HG02981 (cell line): ENCODE measurements around the gene SYPL1.

Source experiments
- ATAC-seq: cut with Tn5 transposase; IDR thresholded peaks from one replicate; pipeline ENCODE4 v1.9.1; 2021; ENCODE audit warnings: mild to moderate bottlenecking, moderate library complexity; ENCODE audit not compliant: unreplicated experiment

The SYPL1 gene

GRCh38 chr7:106095634-106096033, 16.5 kb downstream of the SYPL1 start:
- ATAC-seq, result no peak

- no peak for ATAC-seq
Measured at GRCh38 chr7:106094780-106095179, 17.3 kb downstream of the SYPL1 start.

GRCh38 chr7:106092204-106092603, 19.9 kb downstream of the SYPL1 start:
- no peak for ATAC-seq

- ATAC-seq, result peak; percentile 99
Measured at GRCh38 chr7:106089647-106090046, 22.5 kb downstream of the SYPL1 start.

GRCh38 chr7:106088014-106088413, 24.1 kb downstream of the SYPL1 start:
- ATAC-seq, result no peak

- no peak for ATAC-seq
Measured at GRCh38 chr7:106086062-106086461, 26.1 kb downstream of the SYPL1 start.

- ATAC-seq, result no peak
Measured at GRCh38 chr7:106085015-106085414, 27.1 kb downstream of the SYPL1 start.

GRCh38 chr7:106083717-106084116, 28.4 kb downstream of the SYPL1 start:
- ATAC-seq, result no peak

GRCh38 chr7:106082087-106082854, 29.8 kb downstream of the SYPL1 start:
- no peak for ATAC-seq

GRCh38 chr7:106080300-106080987, 31.7 kb downstream of the SYPL1 start:
- no peak for ATAC-seq

GRCh38 chr7:106076537-106076936, 35.6 kb downstream of the SYPL1 start:
- ATAC-seq, result no peak

GRCh38 chr7:106075937-106076336, 36.2 kb downstream of the SYPL1 start:
- ATAC-seq, result no peak

GRCh38 chr7:106074257-106074656, 37.9 kb downstream of the SYPL1 start:
- no peak for ATAC-seq

- ATAC-seq, result no peak
Measured at GRCh38 chr7:106073701-106074100, 38.4 kb downstream of the SYPL1 start.

- no peak for ATAC-seq
Measured at GRCh38 chr7:106072715-106073091, 39.4 kb downstream of the SYPL1 start.

- no peak for ATAC-seq
Measured at GRCh38 chr7:106071999-106072714, 40.0 kb downstream of the SYPL1 start.

- ATAC-seq, result peak; percentile 95
Measured at GRCh38 chr7:106071356-106071998, 40.6 kb downstream of the SYPL1 start.

- no peak for ATAC-seq
Measured at GRCh38 chr7:106070567-106071254, 41.4 kb downstream of the SYPL1 start.

GRCh38 chr7:106070201-106070551, 41.9 kb downstream of the SYPL1 start:
- ATAC-seq, result no peak

GRCh38 chr7:106069471-106070200, 42.5 kb downstream of the SYPL1 start:
- no peak for ATAC-seq
